H1 (cell line): ENCODE results near the gene CCDC60. TPM values are rescaled to one million over a fixed set of nuclear protein-coding genes. Genes with fewer than 3 reads are reported as not detected.

Source experiments
- CTCF ChIA-PET: fragments of 300-600 bp; sonication (Branson Sonifier 250); formaldehyde crosslinking; loops from one replicate; lab custom pipeline; 2021; ENCODE audit not compliant: partially characterized antibody; lab: Charles Lee
- POLR2A ChIA-PET: fragments of 300-600 bp; sonication (Branson Sonifier 250); formaldehyde crosslinking; loops from one replicate; lab custom pipeline; 2021; ENCODE audit warnings: inconsistent platforms; ENCODE audit not compliant: partially characterized antibody; lab: Charles Lee
- DNase-seq, 2 experiments: peaks; one replicate each; pipeline versions ENCODE4 v3.0.0 to v3.0.0-alpha.2; 2010 to 2022; ENCODE audit warnings: low spot score in 2 of 2, low read depth in 1 of 2, mixed read lengths in 1 of 2
- FAIRE-seq: peaks from 2 replicates; lab custom pipeline; 2011; peaks lifted over from hg19 to GRCh38; lab: Jason Lieb, UNC
- H2AFZ ChIP-seq: 2 replicates; pipeline ENCODE4 v1.8.1; 2012; ENCODE audit warnings: low read length, inconsistent platforms
- H2AK5ac ChIP-seq: 2 replicates; pipeline ENCODE4 v1.6.1; 2013; ENCODE audit warnings: low read depth, low read length
- H2BK120ac ChIP-seq: replicated peaks from 2 replicates; pipeline ENCODE3; 2013; ENCODE audit warnings: low read depth, low read length, inconsistent platforms
- H2BK12ac ChIP-seq: 2 replicates; pipeline ENCODE4 v1.6.1; 2013; ENCODE audit warnings: low read depth, low read length
- H2BK15ac ChIP-seq: 2 replicates; pipeline ENCODE4 v1.6.1; 2013; ENCODE audit warnings: low read length
- H2BK20ac ChIP-seq: 2 replicates; pipeline ENCODE4 v1.6.1; 2013; ENCODE audit warnings: low read length
- H2BK5ac ChIP-seq: 2 replicates; pipeline ENCODE4 v1.6.1; 2013; ENCODE audit warnings: low read depth, low read length
- H3K14ac ChIP-seq: 2 replicates; pipeline ENCODE4 v1.6.1; 2013; ENCODE audit warnings: inconsistent platforms; ENCODE audit not compliant: insufficient read length
- H3K18ac ChIP-seq: 2 replicates; pipeline ENCODE4 v1.6.1; 2013; ENCODE audit warnings: low read length; ENCODE audit errors: extremely low read depth
- H3K23ac ChIP-seq: 2 replicates; pipeline ENCODE4 v1.6.1; 2013; ENCODE audit warnings: inconsistent platforms; ENCODE audit not compliant: insufficient read length
- H3K23me2 ChIP-seq: 2 replicates; pipeline ENCODE4 v1.6.1; 2013; ENCODE audit warnings: low read depth, low read length
- H3K27ac ChIP-seq: 2 replicates; pipeline ENCODE4 v1.6.1; 2011; ENCODE audit warnings: low read depth, low read length, inconsistent platforms
- H3K27me3 ChIP-seq, 4 experiments: replicated peaks in 1 of 4; 1 replicate in 1 of 4; 2 replicates in 3 of 4; pipeline versions ENCODE4 v1.6.1 to v1.8.1; 2011 to 2013; ENCODE audit warnings: low read length in 3 of 4, mild to moderate bottlenecking in 3 of 4, inconsistent platforms in 2 of 4, mixed read lengths in 2 of 4, moderate library complexity in 1 of 4; ENCODE audit not compliant: control insufficient read depth in 3 of 4, insufficient read depth in 3 of 4; ENCODE audit errors: extremely low read depth in 1 of 4
- H3K36me3 ChIP-seq, 4 experiments: 2 replicates each; pipeline versions ENCODE4 v1.6.1 to v1.8.1; 2011 to 2013; ENCODE audit warnings: mild to moderate bottlenecking in 4 of 4, low read length in 3 of 4, moderate library complexity in 2 of 4, control low read depth in 1 of 4, inconsistent platforms in 1 of 4; ENCODE audit not compliant: insufficient read depth in 4 of 4, control insufficient read depth in 2 of 4
- H3K4ac ChIP-seq: replicated peaks from 2 replicates; pipeline ENCODE3; 2013; ENCODE audit warnings: low read length, low read depth, mixed read lengths, inconsistent platforms; ENCODE audit not compliant: insufficient read length
- H3K4me1 ChIP-seq, 4 experiments: replicated peaks in 1 of 4; 1 replicate in 1 of 4; 2 replicates in 3 of 4; pipeline versions ENCODE4 v1.6.1 to v1.8.1; 2011 to 2013; ENCODE audit warnings: low read length in 3 of 4, inconsistent platforms in 2 of 4, mixed read lengths in 1 of 4; ENCODE audit not compliant: insufficient read depth in 4 of 4, control insufficient read depth in 3 of 4
- H3K4me2 ChIP-seq, 2 experiments: 2 replicates each; pipeline versions ENCODE4 v1.6.1 to v1.8.1; 2011 to 2013; ENCODE audit warnings: low read depth in 2 of 2, low read length in 2 of 2, control low read depth in 1 of 2, inconsistent platforms in 1 of 2, mild to moderate bottlenecking in 1 of 2; ENCODE audit not compliant: insufficient read depth in 1 of 2
- H3K4me3 ChIP-seq, 4 experiments: fragments of 200-600, 300-600 bp in 1 of 4; sonication (generic), shearing (Covaris generic), sonication (Bioruptor Twin) in 1 of 4; 2 replicates each; pipeline versions ENCODE4 v1.5.1 to v1.8.1; 2011 to 2016; ENCODE audit warnings: low read length in 4 of 4, low read depth in 3 of 4, control low read depth in 2 of 4, inconsistent platforms in 2 of 4, mild to moderate bottlenecking in 2 of 4, mixed read lengths in 1 of 4, moderate library complexity in 1 of 4; ENCODE audit not compliant: insufficient read depth in 2 of 4; ENCODE audit errors: extremely low read depth in 1 of 4
- H3K56ac ChIP-seq: replicated peaks from 2 replicates; pipeline ENCODE3; 2013; ENCODE audit warnings: low read depth, mild to moderate bottlenecking, mixed read lengths, low read length, inconsistent platforms; ENCODE audit not compliant: insufficient read length
- H3K79me1 ChIP-seq: 2 replicates; pipeline ENCODE4 v1.6.1; 2013; ENCODE audit warnings: low read depth, low read length, control low read depth
- H3K79me2 ChIP-seq, 2 experiments: 2 replicates each; pipeline versions ENCODE4 v1.6.1 to v1.8.1; 2012 to 2013; ENCODE audit warnings: low read length in 2 of 2, mild to moderate bottlenecking in 2 of 2, inconsistent platforms in 1 of 2; ENCODE audit not compliant: insufficient read depth in 2 of 2, control insufficient read depth in 1 of 2
- H3K9ac ChIP-seq, 4 experiments: replicated peaks in 1 of 4; 1 replicate in 1 of 4; 2 replicates in 3 of 4; pipeline versions ENCODE4 v1.6.1 to v1.8.1; 2011 to 2013; ENCODE audit warnings: low read depth in 3 of 4, low read length in 3 of 4, control low read depth in 2 of 4, mild to moderate bottlenecking in 2 of 4, moderate library complexity in 2 of 4, inconsistent platforms in 1 of 4; ENCODE audit errors: extremely low read depth in 1 of 4
- H3K9me3 ChIP-seq, 2 experiments: 2 replicates each; pipeline versions ENCODE4 v1.6.1 to v1.8.1; 2012 to 2013; ENCODE audit warnings: mild to moderate bottlenecking in 2 of 2, moderate library complexity in 2 of 2, control low read depth in 1 of 2, inconsistent platforms in 1 of 2, low read depth in 1 of 2, low read length in 1 of 2, mixed read lengths in 1 of 2; ENCODE audit not compliant: insufficient read depth in 2 of 2
- H4K20me1 ChIP-seq, 2 experiments: replicated peaks in 1 of 2; 2 replicates each; pipeline versions ENCODE3 to v1.8.1; 2011 to 2013; ENCODE audit warnings: inconsistent platforms in 2 of 2, low read length in 2 of 2, mild to moderate bottlenecking in 1 of 2; ENCODE audit not compliant: insufficient read depth in 2 of 2, control insufficient read depth in 1 of 2
- H4K5ac ChIP-seq: 2 replicates; pipeline ENCODE4 v1.6.1; 2013; ENCODE audit warnings: low read length, low read depth, mixed read lengths, inconsistent platforms; ENCODE audit not compliant: insufficient read length
- H4K8ac ChIP-seq: 2 replicates; pipeline ENCODE4 v1.8.0; 2013; ENCODE audit warnings: mild to moderate bottlenecking, moderate library complexity, low read length, inconsistent platforms; ENCODE audit not compliant: insufficient read depth; ENCODE audit errors: extremely low read depth
- H4K91ac ChIP-seq: replicated peaks from 2 replicates; pipeline ENCODE3; 2013; ENCODE audit warnings: low read length, mixed read lengths, inconsistent platforms; ENCODE audit not compliant: insufficient read length
- FOSL1 ChIP-seq: IDR thresholded peaks from 2 replicates; pipeline ENCODE4 v1.6.1; 2011; ENCODE audit warnings: mild to moderate bottlenecking, low read depth, low read length, moderate library complexity; ENCODE audit not compliant: insufficient read depth
- HDAC6 ChIP-seq: IDR thresholded peaks from one replicate; pipeline ENCODE4 v1.7.1; 2012; ENCODE audit warnings: low read depth, mild to moderate bottlenecking, inconsistent platforms, low read length, moderate library complexity
- POU5F1 ChIP-seq: IDR thresholded peaks from 2 replicates; pipeline ENCODE4 v1.6.1; 2011; ENCODE audit warnings: low read depth, mild to moderate bottlenecking, low read length, moderate library complexity
- RXRA ChIP-seq: IDR thresholded peaks from 2 replicates; pipeline ENCODE4 v1.6.1; 2011; ENCODE audit warnings: low read depth, mild to moderate bottlenecking, low read length, moderate library complexity; ENCODE audit not compliant: insufficient read depth
- SP1 ChIP-seq: IDR thresholded peaks from 2 replicates; pipeline ENCODE4 v1.6.1; 2011; ENCODE audit warnings: low read depth, low read length
- TAF1 ChIP-seq: IDR thresholded peaks from 2 replicates; pipeline ENCODE4 v1.6.1; 2011; ENCODE audit warnings: mild to moderate bottlenecking, low read depth, low read length
- WGBS, 2 experiments: shearing (Covaris generic) in 1 of 2; methylation state at CpG; one replicate each; pipeline versions ENCODE4 v1.1.6 to v1.1.7; 2013 to 2015; ENCODE audit warnings: low lambda C conversion rate in 2 of 2, mixed read lengths in 2 of 2, inconsistent platforms in 1 of 2, low coverage in 1 of 2, missing lambda C conversion rate in 1 of 2; ENCODE audit not compliant: insufficient replicate concordance in 2 of 2, insufficient coverage in 1 of 2, insufficient read length in 1 of 2; ENCODE audit errors: extremely low coverage in 1 of 2, missing lambda C conversion rate in 1 of 2; 5-methylcytosine and 5-hydroxymethylcytosine counted together
- polyA plus RNA-seq, 7 experiments: library from polyadenylated mRNA; depleted of rRNA in 3 of 7; stranded (reverse) in 5 of 7; unstranded in 2 of 7; fragments of >200 nt in 5 of 7; fragments of 200-250 nt in 2 of 7; gene quantifications; 1 replicate in 5 of 7; 2 replicates in 1 of 7; 4 replicates in 1 of 7; pipeline versions ENCODE4 v1.2.1 to v1.2.3, GENCODE V29; 2011 to 2013; ENCODE audit warnings: missing spikeins in 2 of 7, mixed read lengths in 2 of 7
- total RNA-seq: library from RNA; stranded (reverse); fragmentation: NEBNext Ultra II Directional; extraction: Animal tissue kit (Norgen Biotek cat#: 25700); gene quantifications from 2 replicates; pipeline ENCODE4 v1.2.1, GENCODE V29; 2021

CCDC60 gene
- total and polyA plus RNA-seq, 2 of the 8 experiments (the other 6 are each of a cell fraction or from before 2014, with no cell fraction given), result 0.05 TPM; not detected in 1

- no peak overlapping the region for H2AK5ac ChIP-seq
- ChIA-PET CTCF (interaction anchor here (1.4 kb wide), 1 partner anchor 39 kb away, joined by 4 read pairs; no protein-coding TSS in a partner anchor), POLR2A (no interaction called here)
- H4K5ac ChIP-seq, result no peak overlapping the region
- no peaks in the 10 kb centered on the region for H3K27me3 ChIP-seq
- no peak overlapping the region for H3K23ac ChIP-seq
- H2AFZ ChIP-seq, result no peak overlapping the region
- 78% methylated on average over 6 of the region's 6 CpGs; no CpG with 5 or more reads in 1 of the 2 experiments for WGBS, 2 experiments
- H2BK15ac ChIP-seq, result no peak overlapping the region
- H3K9me3 ChIP-seq, result no peaks in the 10 kb centered on the region
- H2BK120ac ChIP-seq, result no peak overlapping the region
- no peak overlapping the region for H3K4me3 ChIP-seq
- H2BK20ac ChIP-seq, result no peak overlapping the region
- H3K56ac ChIP-seq, result no peak overlapping the region
- FAIRE-seq (no peak), DNase-seq (no peak)
- H3K4ac ChIP-seq, result no peak overlapping the region
- H3K27ac ChIP-seq, result no peak overlapping the region
- H4K91ac ChIP-seq, result no peak overlapping the region
- no peak overlapping the region for H3K9ac ChIP-seq
- H3K4me2 ChIP-seq, result no peak overlapping the region
- no peaks in the 10 kb centered on the region for H3K36me3 ChIP-seq
- no peak overlapping the region for H4K8ac ChIP-seq
- no peaks in the 10 kb centered on the region for H3K79me1 ChIP-seq
- no peaks in the 10 kb centered on the region for H4K20me1 ChIP-seq
- H2BK12ac ChIP-seq, result no peak overlapping the region
- no peak overlapping the region for H2BK5ac ChIP-seq
- H3K4me1 ChIP-seq, result no peaks in the 10 kb centered on the region
- no peak overlapping the region for H3K18ac ChIP-seq
- H3K79me2 ChIP-seq, result no peaks in the 10 kb centered on the region
- no peaks in the 10 kb centered on the region for H3K23me2 ChIP-seq
- no peak overlapping the region for H3K14ac ChIP-seq
- TF ChIP-seq SP1, result no peak
- TF ChIP-seq POU5F1, result no peak
- no peak for TF ChIP-seq RXRA
- TF ChIP-seq HDAC6, result no peak
- no peak for TF ChIP-seq FOSL1
- TF ChIP-seq TAF1, result no peak
- TF ChIP-seq, all 59 proteins: peak for 0
These were observed 170.5 kb downstream of the CCDC60 start for GRCh38 chr12:119505001-119505400.
